ENCODE data around the gene HAUS2.
"Not testable (repeated sequence)": the region's sequence is repeated elsewhere in the genome, so short reads cannot be mapped to it uniquely, and the experiment has no call there.

The HAUS2 gene

GRCh38 chr15:42548249-42549031, at the start of gene HAUS2, which contains the start of gene LRRC57:
Gene HAUS2, plus strand, starts transcription at chr15:42548838. Its CDS starts 35 bp downstream, at chr15:42548873.
Gene LRRC57, minus strand, starts transcription at chr15:42548793. Its CDS starts 359 bp downstream, at chr15:42548434.
- DNase-seq = peak; percentile 80

- no peak for DNase-seq
Measured at GRCh38 chr15:42499858-42500609, 48.6 kb upstream of the HAUS2 start.

GRCh38 chr15:42502477-42502876, 46.2 kb upstream of the HAUS2 start:
- no peak for DNase-seq

- DNase-seq = no peak
Measured at GRCh38 chr15:42503825-42504224, 44.8 kb upstream of the HAUS2 start.

- DNase-seq = no peak
Measured at GRCh38 chr15:42504631-42505030, 44.0 kb upstream of the HAUS2 start.

- DNase-seq = no peak
Measured at GRCh38 chr15:42507514-42507913, 41.1 kb upstream of the HAUS2 start.

- no peak for DNase-seq
Measured at GRCh38 chr15:42508263-42508690, 40.4 kb upstream of the HAUS2 start.

GRCh38 chr15:42510258-42511006, 38.2 kb upstream of the HAUS2 start:
- DNase-seq = no peak

- no peak for DNase-seq
Measured at GRCh38 chr15:42511007-42511391, 37.6 kb upstream of the HAUS2 start.

GRCh38 chr15:42523331-42523730, 25.3 kb upstream of the HAUS2 start:
- no peak for DNase-seq

- no peak for DNase-seq
Measured at GRCh38 chr15:42528970-42529369, 19.7 kb upstream of the HAUS2 start.

GRCh38 chr15:42533246-42533645, 15.4 kb upstream of the HAUS2 start:
- no peak for DNase-seq

- no peak for DNase-seq
Measured at GRCh38 chr15:42544853-42545629, 3.6 kb upstream of the HAUS2 start.

- DNase-seq = no peak
Measured at GRCh38 chr15:42547918-42548248, 755 bp upstream of the HAUS2 start.

- DNase-seq = no peak
Measured at GRCh38 chr15:42549032-42549491, 424 bp downstream of the HAUS2 start.

- DNase-seq = no peak
Measured at GRCh38 chr15:42549741-42550392, 1.2 kb downstream of the HAUS2 start.

- no peak for DNase-seq
Measured at GRCh38 chr15:42553554-42553953, 4.9 kb downstream of the HAUS2 start.

GRCh38 chr15:42556550-42557207, 8.0 kb downstream of the HAUS2 start:
- not testable (repeated sequence) for DNase-seq

GRCh38 chr15:42558739-42559138, 10.1 kb downstream of the HAUS2 start:
- no peak for DNase-seq

GRCh38 chr15:42575188-42576039, 26.8 kb downstream of the HAUS2 start, which contains the start of gene STARD9:
Gene STARD9, plus strand, starts transcription at chr15:42575606. Its CDS starts 110 bp downstream, at chr15:42575716.
- peak; percentile 95 for DNase-seq
